Measurements from ENCODE around the gene CHDH. TPM values are rescaled to one million over a fixed set of nuclear protein-coding genes. Genes with fewer than 3 reads are reported as not detected.

Gene CHDH
- total RNA-seq, 3 donors from 2014 or later (not counting 1 experiment from before 2014, with no cell fraction given) = 0.02 to 1.6 (median 0.09) TPM

DNA sequence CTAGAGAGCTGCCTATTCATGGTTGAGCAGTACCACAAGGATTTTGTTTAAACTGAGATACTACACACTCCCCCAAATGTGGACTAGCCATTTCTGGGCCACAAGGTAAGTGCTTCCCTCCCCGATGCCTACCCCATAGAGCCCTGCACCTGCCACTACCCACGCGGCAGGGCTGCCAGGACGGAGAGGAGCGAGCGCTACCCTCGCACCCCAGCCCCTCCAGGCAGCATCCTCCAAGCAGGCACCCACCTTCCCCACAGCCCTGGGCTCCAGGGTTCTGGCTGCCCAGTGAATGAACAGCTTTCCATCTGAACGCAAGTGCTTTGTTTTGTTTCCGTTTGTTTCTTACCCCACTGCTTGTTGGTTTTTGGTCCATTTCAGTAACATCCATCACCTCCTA is 59.2 kb downstream of the CHDH start:
- TF ChIP-seq CTCF (IDR thresholded peaks at IDR 0.05) = no peak
- no peaks in the 10 kb centered on the region for H3K9me3 Mint-ChIP-seq
- Histone ChIP-seq H3K4me1 (ENCODE audit: control insufficient read depth, insufficient read depth, low read length) (no peaks in the 10 kb centered on the region), H3K27me3 (ENCODE audit: control insufficient read depth, insufficient read depth, low read length) (no peaks in the 10 kb centered on the region), H3K36me3 (ENCODE audit: control insufficient read depth, insufficient read depth, low read length) (no peaks in the 10 kb centered on the region), H3K4me3 (ENCODE audit: low read length) (no peak overlapping the region), H3K27ac (ENCODE audit: low read length) (no peak overlapping the region), H3K9me3 (ENCODE audit: control insufficient read depth, insufficient read depth, low read length) (no peaks in the 10 kb centered on the region)
- no peaks in the 10 kb centered on the region for H3K4me1 Mint-ChIP-seq
- H3K27me3 Mint-ChIP-seq (ENCODE audit: low read depth in 2 of 2) = peaks cover 21 to 26% of the 10 kb centered on the region in 2 donors
- WGBS (ENCODE audit: insufficient coverage) = 79% methylated on average over 9 of the region's 9 CpGs
- intact Hi-C loops (cut with micrococcal nuclease) = no loop called here
- no peak for ATAC-seq
- no peak overlapping the region for H3K27ac Mint-ChIP-seq
- no peak for DNase-seq
- no peaks in the 10 kb centered on the region for H3K36me3 Mint-ChIP-seq
- H3K4me3 Mint-ChIP-seq = no peak overlapping the region

- Histone ChIP-seq H3K9me3 (ENCODE audit: control insufficient read depth, insufficient read depth, low read length) (no peaks in the 10 kb centered on the region), H3K27ac (ENCODE audit: low read length) (no peak overlapping the region), H3K4me1 (ENCODE audit: control insufficient read depth, insufficient read depth, low read length) (no peaks in the 10 kb centered on the region), H3K36me3 (ENCODE audit: control insufficient read depth, insufficient read depth, low read length) (no peaks in the 10 kb centered on the region), H3K4me3 (ENCODE audit: low read length) (no peak overlapping the region), H3K27me3 (ENCODE audit: control insufficient read depth, insufficient read depth, low read length) (no peaks in the 10 kb centered on the region)
- Mint-ChIP-seq H3K9me3 (no peaks in the 10 kb centered on the region), H3K4me1 (no peaks in the 10 kb centered on the region), H3K36me3 (no peaks in the 10 kb centered on the region), H3K27me3 (ENCODE audit: low read depth in 2 of 2) (peaks cover 5 to 8% of the 10 kb centered on the region in 2 donors), H3K27ac (no peak overlapping the region), H3K4me3 (no peak overlapping the region)
- ATAC-seq (no peak), DNase-seq (no peak)
- intact Hi-C loops (cut with micrococcal nuclease) = no loop called here
- WGBS (ENCODE audit: insufficient coverage) = 81% methylated on average over 2 of the region's 2 CpGs
- TF ChIP-seq CTCF (IDR thresholded peaks at IDR 0.05) = no peak
Measured at GRCh38 chr3:53780806-53781205, 65.4 kb downstream of the CHDH start.

GRCh38 chr3:53780171-53780570 is 66.0 kb downstream of the CHDH start:
- no peak overlapping the region for H3K4me3 ChIP-seq (ENCODE audit: low read length)
- Mint-ChIP-seq H3K27me3 (ENCODE audit: low read depth in 2 of 2) (peaks cover 5 to 8% of the 10 kb centered on the region in 2 donors), H3K4me1 (no peaks in the 10 kb centered on the region), H3K36me3 (no peaks in the 10 kb centered on the region), H3K9me3 (no peaks in the 10 kb centered on the region), H3K4me3 (no peak overlapping the region), H3K27ac (no peak overlapping the region)
- H3K27me3 ChIP-seq (ENCODE audit: control insufficient read depth, insufficient read depth, low read length) = no peaks in the 10 kb centered on the region
- H3K9me3 ChIP-seq (ENCODE audit: control insufficient read depth, insufficient read depth, low read length) = no peaks in the 10 kb centered on the region
- ATAC-seq = no peak
- intact Hi-C loops (cut with micrococcal nuclease) = no loop called here
- no peak overlapping the region for H3K27ac ChIP-seq (ENCODE audit: low read length)
- no peaks in the 10 kb centered on the region for H3K36me3 ChIP-seq (ENCODE audit: control insufficient read depth, insufficient read depth, low read length)
- H3K4me1 ChIP-seq (ENCODE audit: control insufficient read depth, insufficient read depth, low read length) = no peaks in the 10 kb centered on the region
- DNase-seq = no peak
- no peak for TF ChIP-seq CTCF (IDR thresholded peaks at IDR 0.05)
- WGBS (ENCODE audit: insufficient coverage) = 95% methylated on average over 4 of the region's 4 CpGs

DNA sequence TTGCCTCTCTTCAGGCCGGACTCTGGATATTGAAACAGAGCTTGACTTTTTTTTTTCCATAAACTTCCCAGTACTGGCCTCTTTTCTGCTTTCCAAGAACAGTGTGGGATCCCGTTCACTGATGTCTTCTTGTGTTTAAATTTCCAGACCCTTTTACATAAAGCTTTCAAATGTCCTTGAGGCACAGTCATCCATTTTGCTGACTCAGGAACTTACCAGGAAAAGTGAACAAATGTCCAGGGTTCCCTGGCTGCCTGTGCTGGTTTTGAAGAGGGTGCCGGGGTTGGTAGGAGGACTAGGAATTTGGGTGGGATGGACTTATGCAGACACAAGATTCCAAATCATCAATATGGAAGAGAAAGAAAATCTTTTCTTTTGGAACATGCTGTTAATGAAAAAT is 68.1 kb downstream of the CHDH start:
- DNase-seq (no peak), ATAC-seq (no peak)
- H3K27me3 ChIP-seq (ENCODE audit: control insufficient read depth, insufficient read depth, low read length) = no peaks in the 10 kb centered on the region
- no peak for TF ChIP-seq CTCF (IDR thresholded peaks at IDR 0.05)
- no peak overlapping the region for H3K27ac Mint-ChIP-seq
- no peaks in the 10 kb centered on the region for H3K36me3 Mint-ChIP-seq
- no peaks in the 10 kb centered on the region for H3K36me3 ChIP-seq (ENCODE audit: control insufficient read depth, insufficient read depth, low read length)
- no peak overlapping the region for H3K4me3 Mint-ChIP-seq
- peaks cover 0 to 5% of the 10 kb centered on the region in 2 donors for H3K27me3 Mint-ChIP-seq (ENCODE audit: low read depth in 2 of 2)
- H3K9me3 Mint-ChIP-seq = no peaks in the 10 kb centered on the region
- intact Hi-C loops (cut with micrococcal nuclease) = no loop called here
- no peak overlapping the region for H3K4me3 ChIP-seq (ENCODE audit: low read length)
- H3K4me1 ChIP-seq (ENCODE audit: control insufficient read depth, insufficient read depth, low read length) = no peaks in the 10 kb centered on the region
- H3K27ac ChIP-seq (ENCODE audit: low read length) = no peak overlapping the region
- 90% methylated on average over 3 of the region's 3 CpGs for WGBS (ENCODE audit: insufficient coverage)
- H3K4me1 Mint-ChIP-seq = no peaks in the 10 kb centered on the region
- no peaks in the 10 kb centered on the region for H3K9me3 ChIP-seq (ENCODE audit: control insufficient read depth, insufficient read depth, low read length)
